HG02610 (cell line): ENCODE measurements around the gene SPIRE1.

Experiments used
- ATAC-seq: cut with Tn5 transposase; IDR thresholded peaks from one replicate; pipeline ENCODE4 v1.9.1; 2021; ENCODE audit warnings: mild to moderate bottlenecking, moderate library complexity; ENCODE audit not compliant: unreplicated experiment

Gene SPIRE1

GRCh38 chr18:12657684-12658425 lies at the start of gene SPIRE1:
Gene SPIRE1, minus strand, starts transcription at chr18:12658107. Its CDS starts 241 bp downstream, at chr18:12657866.
- ATAC-seq, result peak; percentile 77

- ATAC-seq, result no peak
Measured at GRCh38 chr18:12703664-12704063, 45.8 kb upstream of the SPIRE1 start.

- no peak for ATAC-seq
Measured at GRCh38 chr18:12703096-12703567, 45.2 kb upstream of the SPIRE1 start.

- ATAC-seq, result peak; percentile 82
Measured at GRCh38 chr18:12702221-12703095, 44.6 kb upstream of the SPIRE1 start, which contains the start of the genes CEP76 and PSMG2. Gene CEP76, minus strand, starts transcription at chr18:12702723. Its CDS starts 175 bp downstream, at chr18:12702548. Gene PSMG2, plus strand, starts transcription at chr18:12703042. Its CDS starts 66 bp downstream, at chr18:12703108.

- ATAC-seq, result no peak
Measured at GRCh38 chr18:12701161-12701560, 43.3 kb upstream of the SPIRE1 start.

- ATAC-seq, result no peak
Measured at GRCh38 chr18:12699747-12700146, 41.8 kb upstream of the SPIRE1 start.

GRCh38 chr18:12694032-12694431 lies 36.1 kb upstream of the SPIRE1 start:
- peak; percentile 75 for ATAC-seq

- no peak for ATAC-seq
Measured at GRCh38 chr18:12692206-12692605, 34.3 kb upstream of the SPIRE1 start.

- no peak for ATAC-seq
Measured at GRCh38 chr18:12689256-12689850, 31.4 kb upstream of the SPIRE1 start.

GRCh38 chr18:12686100-12686499 lies 28.2 kb upstream of the SPIRE1 start:
- ATAC-seq, result no peak

GRCh38 chr18:12679183-12679786 lies 21.4 kb upstream of the SPIRE1 start:
- no peak for ATAC-seq

- no peak for ATAC-seq
Measured at GRCh38 chr18:12668041-12668440, 10.1 kb upstream of the SPIRE1 start.

GRCh38 chr18:12659904-12660605 lies 2.1 kb upstream of the SPIRE1 start:
- ATAC-seq, result no peak

GRCh38 chr18:12658426-12659138 lies 675 bp upstream of the SPIRE1 start:
- no peak for ATAC-seq

GRCh38 chr18:12656938-12657683 lies 796 bp downstream of the SPIRE1 start:
- peak; percentile 11 for ATAC-seq

- ATAC-seq, result no peak
Measured at GRCh38 chr18:12656605-12656937, 1.3 kb downstream of the SPIRE1 start.

GRCh38 chr18:12654971-12655370 lies 2.9 kb downstream of the SPIRE1 start:
- no peak for ATAC-seq

GRCh38 chr18:12652861-12653401 lies 5.0 kb downstream of the SPIRE1 start:
- no peak for ATAC-seq

GRCh38 chr18:12651651-12652050 lies 6.3 kb downstream of the SPIRE1 start:
- ATAC-seq, result no peak
